Hematopoietic multipotent progenitor cell treated with erythropoietin and hydrocortisone succinate and interleukin-3 and kit ligand, for 15 days (in vitro differentiated cells): ENCODE measurements around the gene SP140L.
"Not testable (repeated sequence)": the region's sequence is repeated elsewhere in the genome, so short reads cannot be mapped to it uniquely, and the experiment has no call there.

Source experiments
- DNase-seq: peaks from one replicate; pipeline ENCODE4 v3.0.0-alpha.2; 2015; ENCODE audit warnings: low spot score

Gene SP140L

DNA sequence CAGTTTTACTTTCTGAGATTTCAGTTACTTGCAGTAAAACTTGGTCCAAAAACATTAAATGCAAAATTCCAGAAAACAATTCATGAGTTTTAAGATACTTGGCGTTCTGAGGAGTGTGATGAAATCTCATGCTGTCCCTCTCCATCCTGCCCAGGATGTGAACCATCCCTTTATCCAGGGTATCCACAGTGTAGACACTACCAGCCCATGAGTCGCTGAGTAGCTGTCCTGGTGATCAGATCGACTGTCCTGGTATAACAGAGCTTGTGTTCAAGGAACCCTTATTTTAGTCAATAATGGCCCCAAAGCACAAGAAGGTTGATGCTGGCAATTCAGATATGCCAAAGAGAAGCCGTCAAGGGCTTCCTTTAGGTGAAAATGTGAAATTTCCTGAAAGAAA is 92.2 kb downstream of the SP140L start:
- no peak for DNase-seq

DNA sequence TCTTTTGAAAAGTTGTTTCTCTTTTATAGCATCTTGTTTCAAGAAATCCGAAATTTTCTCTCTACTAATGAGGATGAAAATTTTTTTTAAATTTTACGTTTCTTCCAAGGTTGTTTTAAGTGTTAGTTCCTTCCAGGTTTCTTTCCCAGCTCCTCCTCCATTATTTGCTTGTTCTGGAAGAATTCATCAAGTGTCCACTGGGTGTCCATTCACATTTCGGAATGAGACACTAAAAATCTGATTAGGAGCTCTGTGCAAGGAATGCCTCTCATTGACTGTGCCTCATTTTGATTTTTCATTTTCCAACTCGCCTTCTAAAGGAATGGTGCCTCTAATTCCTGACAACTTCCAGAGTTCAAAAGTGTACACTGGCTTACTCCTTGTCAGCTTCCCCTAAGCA is 95.2 kb downstream of the SP140L start:
- DNase-seq: no peak

GRCh38 chr2:230423851-230424458 is 97.0 kb downstream of the SP140L start:
- DNase-seq: no peak

DNA sequence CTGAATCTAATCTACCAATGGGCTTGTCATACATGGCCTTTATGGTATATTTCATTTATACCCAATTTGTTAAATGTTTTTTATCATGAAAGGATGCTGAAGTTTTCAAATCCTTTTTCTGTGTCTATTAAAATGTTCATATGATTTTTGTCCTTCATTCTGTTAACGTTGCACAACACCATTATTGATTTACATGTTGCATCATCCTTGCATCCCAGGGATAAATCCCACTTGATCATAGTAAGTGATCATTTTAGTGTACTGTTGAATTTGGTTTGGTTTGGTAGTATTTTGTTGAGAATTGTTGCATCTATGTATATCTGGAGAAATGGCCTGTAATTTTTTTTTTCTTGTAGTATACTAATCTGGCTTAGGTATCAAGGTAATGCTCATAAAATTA is 98.4 kb downstream of the SP140L start:
- no peak for DNase-seq

DNA sequence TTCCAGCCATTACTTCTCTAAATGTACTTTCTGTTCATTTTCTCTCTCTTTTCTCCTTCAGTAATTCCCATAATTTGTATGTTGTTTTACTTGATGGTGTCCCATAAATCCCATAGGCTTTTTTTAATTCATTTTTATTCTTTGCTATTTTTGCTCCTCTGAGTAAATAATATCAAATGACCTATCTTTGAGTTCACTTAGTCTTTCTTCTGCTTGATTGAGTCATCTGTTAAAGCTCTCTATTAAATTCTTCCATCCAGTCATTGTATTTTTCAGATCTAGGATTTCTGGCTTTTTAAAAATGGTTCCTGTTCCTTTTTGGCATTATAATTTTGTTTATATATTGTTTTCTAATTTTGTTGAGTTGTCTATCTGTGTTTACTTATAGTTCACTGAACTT is 102.5 kb downstream of the SP140L start:
- no peak for DNase-seq

DNA sequence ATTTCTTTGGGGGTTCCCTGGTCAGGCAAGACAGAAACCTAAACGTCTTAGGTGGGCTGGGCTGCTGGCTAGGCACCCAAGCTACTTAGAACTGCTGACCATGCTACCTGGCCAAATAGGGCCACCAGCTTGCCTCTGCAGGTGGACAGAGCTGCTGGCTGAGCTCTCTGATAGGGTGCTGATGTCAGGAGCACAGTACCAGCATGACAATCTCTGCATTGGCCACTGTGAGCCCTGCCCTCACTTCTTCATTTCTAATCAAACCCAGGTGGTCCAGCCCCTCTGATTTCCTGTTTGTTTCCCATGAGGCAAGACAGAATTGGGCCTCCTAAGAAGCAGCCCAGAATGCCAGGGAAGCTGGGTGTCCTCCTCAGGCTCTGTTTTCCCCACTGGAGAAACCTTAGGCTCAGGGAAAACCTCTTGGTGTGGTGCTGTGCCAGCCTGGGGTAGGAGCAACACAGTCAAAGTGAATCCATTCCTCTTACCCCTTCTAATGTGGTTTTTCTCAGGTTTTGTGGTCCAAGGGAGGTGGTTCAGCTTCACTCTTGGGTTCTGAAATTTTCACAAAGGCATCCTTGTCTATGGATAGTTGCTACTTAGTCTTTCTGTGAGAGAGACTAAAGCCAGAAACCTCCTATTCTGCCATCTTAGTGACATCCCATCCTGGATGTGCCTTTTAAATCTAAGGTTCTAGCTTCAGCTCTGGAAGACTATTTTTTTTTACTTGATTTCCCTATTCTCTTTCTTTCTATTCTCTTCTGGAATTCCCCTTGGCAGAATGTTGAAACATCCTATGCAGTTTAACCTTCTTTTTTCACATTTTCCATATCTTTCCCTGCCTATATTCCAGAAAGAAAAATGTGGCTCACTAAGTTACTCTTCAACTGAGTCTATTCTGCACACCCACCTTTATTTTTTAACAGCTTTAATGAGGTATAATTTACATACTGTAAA is 104.2 kb downstream of the SP140L start:
- no peak for DNase-seq

- DNase-seq: no peak
These were observed 107.8 kb downstream of the SP140L start for GRCh38 chr2:230434677-230435324.

- DNase-seq: no peak
These were observed 108.4 kb downstream of the SP140L start for GRCh38 chr2:230435431-230435830.

DNA sequence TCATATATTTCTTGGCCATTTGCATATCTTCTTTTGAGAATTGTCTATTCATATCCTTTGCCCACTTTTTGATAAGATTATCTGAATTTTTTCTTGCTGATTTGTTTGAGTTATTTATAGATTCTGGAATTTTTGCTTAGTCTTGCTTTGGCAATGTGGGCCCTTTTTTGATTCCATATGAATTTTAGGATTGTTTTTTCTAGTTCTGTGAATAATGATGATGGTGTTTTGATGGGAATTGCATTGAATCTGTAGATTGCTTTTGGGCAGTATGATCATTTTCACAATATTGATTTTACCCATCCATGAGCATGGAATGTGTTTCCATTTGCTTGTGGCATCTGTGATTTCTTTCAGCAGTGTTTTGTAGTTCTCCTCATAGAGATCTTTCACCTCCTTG is 112.1 kb downstream of the SP140L start:
- not testable (repeated sequence) for DNase-seq

GRCh38 chr2:230439590-230439989 is 112.6 kb downstream of the SP140L start:
- no peak for DNase-seq

GRCh38 chr2:230441227-230441897 is 114.4 kb downstream of the SP140L start:
- DNase-seq: peak; percentile 14

GRCh38 chr2:230443541-230443940 is 116.5 kb downstream of the SP140L start:
- no peak for DNase-seq

DNA sequence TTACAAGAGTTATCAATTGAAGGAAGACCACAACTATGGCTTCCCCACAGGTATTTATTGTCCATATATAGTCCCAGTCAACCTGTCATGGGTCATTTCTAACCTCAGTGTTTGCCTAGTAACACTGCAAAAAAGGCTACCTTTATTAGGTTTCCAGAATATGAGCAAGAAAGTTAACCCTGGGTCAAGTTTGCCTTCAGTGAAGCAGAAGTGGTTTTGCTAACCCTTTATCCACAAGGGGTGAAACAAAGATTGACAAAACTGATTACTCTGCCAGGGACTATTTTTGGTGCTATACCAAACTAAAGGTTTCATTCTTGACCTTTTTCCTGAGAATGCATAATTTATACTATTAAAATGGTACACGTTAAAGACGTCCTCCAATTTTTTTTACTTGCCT is 117.8 kb downstream of the SP140L start:
- DNase-seq: no peak

GRCh38 chr2:230447036-230447435 is 120.0 kb downstream of the SP140L start:
- DNase-seq: no peak

DNA sequence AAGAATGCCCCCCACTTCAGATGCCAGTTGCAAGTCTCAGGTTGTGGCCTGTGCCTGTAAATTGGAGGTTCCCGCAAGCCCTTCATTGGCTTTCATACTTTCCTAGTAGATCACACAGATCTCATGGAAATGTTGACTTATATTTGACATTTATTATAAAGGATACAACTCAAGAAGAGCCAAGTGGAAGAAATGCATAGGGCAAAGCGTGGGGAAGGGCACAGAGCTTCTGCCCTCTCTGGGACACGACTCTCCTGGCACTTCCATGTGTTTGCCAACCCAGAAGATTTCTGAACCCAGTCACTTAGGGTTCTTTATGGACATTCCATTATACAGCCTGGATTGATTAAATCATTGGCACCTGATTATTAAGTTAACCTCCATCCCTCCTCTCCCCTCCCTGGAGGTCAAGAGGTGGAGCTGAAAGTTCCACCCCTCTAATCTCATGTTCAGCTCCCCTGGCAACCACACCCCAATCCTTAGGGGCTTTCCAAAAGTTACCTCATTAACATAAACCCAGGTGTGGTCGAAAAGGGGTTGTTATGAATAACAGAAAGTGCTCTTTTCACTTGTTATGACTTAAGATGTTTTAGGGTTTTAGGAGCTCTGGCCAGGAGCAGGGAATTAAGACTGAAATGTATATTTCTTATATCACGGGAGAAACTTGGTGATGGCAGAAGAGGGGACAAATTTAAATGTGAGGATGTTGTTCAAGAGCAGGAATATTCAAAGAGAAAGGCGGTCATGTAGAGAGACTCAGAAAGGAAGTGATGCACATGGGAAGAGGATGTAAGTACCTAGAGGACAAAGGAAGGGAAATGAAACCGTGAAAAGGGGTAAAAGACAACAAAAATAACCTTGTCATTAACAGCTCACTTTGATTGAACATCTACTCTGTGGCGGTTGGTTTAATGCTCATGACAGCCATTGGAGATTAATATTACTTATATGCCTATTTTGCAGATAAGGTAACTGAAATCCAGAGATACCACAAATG is 120.8 kb downstream of the SP140L start:
- DNase-seq: no peak

GRCh38 chr2:230449901-230450467 is 123.0 kb downstream of the SP140L start:
- DNase-seq: no peak

DNA sequence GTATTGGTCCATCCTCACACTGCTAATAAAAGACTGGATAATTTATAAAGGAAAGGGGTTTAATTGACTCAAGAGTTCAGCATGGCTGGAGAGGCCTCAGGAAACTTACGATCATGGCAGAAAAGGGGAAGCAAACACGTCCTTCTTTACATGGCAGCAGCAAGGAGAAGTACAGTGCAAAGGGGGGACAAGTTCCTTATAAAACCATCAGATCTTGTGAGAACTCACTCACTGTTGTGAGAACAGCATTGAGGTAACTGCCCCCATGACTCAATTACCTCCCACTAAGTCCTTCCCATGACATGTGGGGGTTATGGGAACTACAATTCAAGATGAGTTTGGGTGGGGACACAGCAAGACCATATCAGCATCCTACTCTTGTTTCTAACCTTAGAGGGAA is 126.0 kb downstream of the SP140L start:
- no peak for DNase-seq
